ENCODE results near the gene FSTL1.

DNA sequence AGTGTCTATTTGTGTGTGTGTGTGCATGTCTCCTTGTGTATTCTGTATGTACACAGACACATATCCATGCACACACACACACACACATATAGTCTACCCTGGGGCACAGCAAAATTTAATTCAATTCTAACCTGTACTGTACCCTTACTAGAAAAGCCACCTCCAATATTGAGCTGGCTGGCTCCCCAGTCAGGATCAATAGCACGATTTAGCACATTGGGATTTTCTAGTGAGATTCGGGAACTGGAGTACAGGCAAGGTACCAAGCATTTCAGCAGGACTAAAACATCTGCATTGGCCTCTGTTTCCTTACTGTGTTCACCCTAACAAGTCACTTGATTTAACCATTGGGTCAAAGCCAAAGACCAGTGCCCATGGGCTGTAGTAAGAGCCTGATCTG is 13.2 kb downstream of the FSTL1 start:
- TF ChIP-seq POLR2A (IDR thresholded peaks at IDR 0.05): no peak
- TF ChIP-seq, protein P1, sequence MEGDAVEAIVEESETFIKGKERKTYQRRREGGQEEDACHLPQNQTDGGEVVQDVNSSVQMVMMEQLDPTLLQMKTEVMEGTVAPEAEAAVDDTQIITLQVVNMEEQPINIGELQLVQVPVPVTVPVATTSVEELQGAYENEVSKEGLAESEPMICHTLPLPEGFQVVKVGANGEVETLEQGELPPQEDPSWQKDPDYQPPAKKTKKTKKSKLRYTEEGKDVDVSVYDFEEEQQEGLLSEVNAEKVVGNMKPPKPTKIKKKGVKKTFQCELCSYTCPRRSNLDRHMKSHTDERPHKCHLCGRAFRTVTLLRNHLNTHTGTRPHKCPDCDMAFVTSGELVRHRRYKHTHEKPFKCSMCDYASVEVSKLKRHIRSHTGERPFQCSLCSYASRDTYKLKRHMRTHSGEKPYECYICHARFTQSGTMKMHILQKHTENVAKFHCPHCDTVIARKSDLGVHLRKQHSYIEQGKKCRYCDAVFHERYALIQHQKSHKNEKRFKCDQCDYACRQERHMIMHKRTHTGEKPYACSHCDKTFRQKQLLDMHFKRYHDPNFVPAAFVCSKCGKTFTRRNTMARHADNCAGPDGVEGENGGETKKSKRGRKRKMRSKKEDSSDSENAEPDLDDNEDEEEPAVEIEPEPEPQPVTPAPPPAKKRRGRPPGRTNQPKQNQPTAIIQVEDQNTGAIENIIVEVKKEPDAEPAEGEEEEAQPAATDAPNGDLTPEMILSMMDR (IDR thresholded peaks at IDR 0.05): no peak
